ENCODE measurements around the gene ADGRF1.
"Not testable (repeated sequence)": the region's sequence is repeated elsewhere in the genome, so short reads cannot be mapped to it uniquely, and the experiment has no call there.

The ADGRF1 gene

GRCh38 chr6:46997646-46998045, 44.5 kb downstream of the ADGRF1 start:
- H3K27me3 ChIP-seq = peaks cover 0 to 2% of the 10 kb centered on the region in 2 donors
- DNase-seq = no peak
- H3K4me3 ChIP-seq = no peak overlapping the region
- H3K36me3 ChIP-seq = no peaks in the 10 kb centered on the region
- intact Hi-C loops (cut with DNase I; ENCODE audit: low total_unique reads) = no loop called here
- no peak for TF ChIP-seq CTCF (IDR thresholded peaks at IDR 0.05)
- no peaks in the 10 kb centered on the region for H3K9me3 ChIP-seq
- H3K27ac ChIP-seq = no peak overlapping the region
- H3K4me1 ChIP-seq = no peaks in the 10 kb centered on the region

GRCh38 chr6:46996860-46997641, 45.1 kb downstream of the ADGRF1 start:
- H3K9me3 ChIP-seq = no peaks in the 10 kb centered on the region
- no peaks in the 10 kb centered on the region for H3K4me1 ChIP-seq
- intact Hi-C loops (cut with DNase I; ENCODE audit: low total_unique reads) = no loop called here
- no peak for DNase-seq
- TF ChIP-seq CTCF (IDR thresholded peaks at IDR 0.05) = no peak
- H3K27ac ChIP-seq = no peak overlapping the region
- H3K4me3 ChIP-seq = no peak overlapping the region
- H3K36me3 ChIP-seq = no peaks in the 10 kb centered on the region
- peaks cover 0 to 2% of the 10 kb centered on the region in 2 donors for H3K27me3 ChIP-seq

GRCh38 chr6:46994933-46995332, 47.2 kb downstream of the ADGRF1 start:
- no peak overlapping the region for H3K4me3 ChIP-seq
- H3K4me1 ChIP-seq = peaks cover 0 to 10% (median 6%) of the 10 kb centered on the region in 4 donors
- TF ChIP-seq CTCF (IDR thresholded peaks at IDR 0.05) = no peak
- no peak for DNase-seq
- H3K27ac ChIP-seq = no peak overlapping the region
- H3K36me3 ChIP-seq = no peaks in the 10 kb centered on the region
- H3K9me3 ChIP-seq = no peaks in the 10 kb centered on the region
- intact Hi-C loops (cut with DNase I; ENCODE audit: low total_unique reads) = loop anchor here (5.0 kb wide), 1 partner anchor 148 kb away; no protein-coding TSS in a partner anchor
- peaks cover 0 to 2% of the 10 kb centered on the region in 2 donors for H3K27me3 ChIP-seq

GRCh38 chr6:46993846-46994245, 48.3 kb downstream of the ADGRF1 start:
- no peaks in the 10 kb centered on the region for H3K36me3 ChIP-seq
- no peak for TF ChIP-seq CTCF (IDR thresholded peaks at IDR 0.05)
- DNase-seq = no peak
- no peak overlapping the region for H3K27ac ChIP-seq
- no peaks in the 10 kb centered on the region for H3K9me3 ChIP-seq
- H3K4me3 ChIP-seq = no peak overlapping the region
- intact Hi-C loops (cut with DNase I; ENCODE audit: low total_unique reads) = loop anchor here (5.0 kb wide), 1 partner anchor 147 kb away; no protein-coding TSS in a partner anchor
- H3K4me1 ChIP-seq = peaks cover 0 to 19% (median 12%) of the 10 kb centered on the region in 4 donors
- peaks cover 0 to 2% of the 10 kb centered on the region in 2 donors for H3K27me3 ChIP-seq

- H3K27me3 ChIP-seq, H3K27ac ChIP-seq, H3K4me3 ChIP-seq, H3K36me3 ChIP-seq, H3K9me3 ChIP-seq, DNase-seq: not testable (repeated sequence)
- intact Hi-C loops (cut with DNase I; ENCODE audit: low total_unique reads) = loop anchor here (5.0 kb wide), 1 partner anchor 145 kb away; no protein-coding TSS in a partner anchor
- H3K4me1 ChIP-seq = peaks cover 0 to 20% (median 12%) of the 10 kb centered on the region in 4 donors
Measured at GRCh38 chr6:46992391-46992790, 49.7 kb downstream of the ADGRF1 start.

- intact Hi-C loops (cut with DNase I; ENCODE audit: low total_unique reads) = loop anchor here (5.0 kb wide), 1 partner anchor 144 kb away; no protein-coding TSS in a partner anchor
- DNase-seq, H3K36me3 ChIP-seq, H3K4me3 ChIP-seq, H3K27me3 ChIP-seq, H3K27ac ChIP-seq, H3K9me3 ChIP-seq: not testable (repeated sequence)
- peak; percentile 56 to 85 for TF ChIP-seq CTCF (IDR thresholded peaks at IDR 0.05)
- H3K4me1 ChIP-seq = peaks cover 0 to 20% (median 12%) of the 10 kb centered on the region in 4 donors
Measured at GRCh38 chr6:46990818-46991510, 51.2 kb downstream of the ADGRF1 start.

Measured in tibial artery (tissue), 4 donors.